K562 (cell line): ENCODE results near the gene ANTKMT. TPM values are rescaled to one million over a fixed set of nuclear protein-coding genes. Genes with fewer than 3 reads are reported as not detected.

Experiments
- ATAC-seq: fragments of 200-7000 bp; cut with Tn5 transposase; 3 replicates; pipeline ENCODE4 v1.9.1; 2020; ENCODE audit warnings: moderate library complexity
- BruUV-seq: library from RNA; stranded (reverse); fragments of 400-500 nt; replicated peaks from 2 replicates; lab custom pipeline; 2021; lab: Mats Ljungman, UMichigan
- CTCF ChIA-PET: fragments of 300-600 bp; formaldehyde crosslinking; extraction: SDS; loops from one replicate; lab custom pipeline; 2021; ENCODE audit warnings: low intra/inter-chr PET ratio; lab: Yijun Ruan, JAX
- POLR2A ChIA-PET: fragments of 300-600, 350-650 bp; sonication (Branson Sonifier 250); formaldehyde crosslinking; extraction: SDS; loops from one replicate; lab custom pipeline; 2021; ENCODE audit warnings: antibody characterized with exemption, inconsistent platforms; lab: Yijun Ruan, JAX
- DNase-seq, 4 experiments: peaks; one replicate each; pipeline versions ENCODE4 v3.0.0 to v3.0.0-alpha.2; 2011 to 2018; ENCODE audit warnings: low spot score in 3 of 4, mixed read lengths in 3 of 4; ENCODE audit errors: extremely low read depth in 1 of 4
- FAIRE-seq: peaks from 2 replicates; lab custom pipeline; 2011; peaks lifted over from hg19 to GRCh38; lab: Jason Lieb, UNC
- H2AFZ ChIP-seq: 2 replicates; pipeline ENCODE4 v1.6.0; 2011; ENCODE audit warnings: low read depth, low read length, control low read depth, inconsistent platforms
- H3K27ac ChIP-seq: fragments of 200-600 bp; 3 replicates; pipeline ENCODE4 v1.8.0; 2011; ENCODE audit warnings: low read depth, mild to moderate bottlenecking, control low read depth, inconsistent platforms, low read length, moderate library complexity, mixed read lengths; ENCODE audit errors: extremely low read depth
- H3K27me3 ChIP-seq, 2 experiments: fragments of 300-600 bp in 1 of 2; 2 replicates in 1 of 2; 3 replicates in 1 of 2; pipeline versions ENCODE4 v1.6.0 to v1.8.0; 2011; ENCODE audit warnings: inconsistent platforms in 2 of 2, low read length in 2 of 2, mild to moderate bottlenecking in 1 of 2, mixed read lengths in 1 of 2, moderate library complexity in 1 of 2; ENCODE audit not compliant: control insufficient read depth in 2 of 2, insufficient read depth in 2 of 2
- H3K36me3 ChIP-seq: fragments of 300-600 bp; 3 replicates; pipeline ENCODE4 v1.8.0; 2011; ENCODE audit warnings: mild to moderate bottlenecking, low read length, inconsistent platforms; ENCODE audit not compliant: control insufficient read depth, insufficient read depth
- H3K4me1 ChIP-seq, 2 experiments: fragments of 200-600 bp in 1 of 2; replicated peaks in 1 of 2; 2 replicates in 1 of 2; 3 replicates in 1 of 2; pipeline versions ENCODE4 v1.5.1 to v1.8.0; 2011; ENCODE audit warnings: inconsistent platforms in 2 of 2, low read length in 2 of 2, mild to moderate bottlenecking in 1 of 2, mixed read lengths in 1 of 2, moderate library complexity in 1 of 2; ENCODE audit not compliant: control insufficient read depth in 2 of 2, insufficient read depth in 2 of 2
- H3K4me2 ChIP-seq: 2 replicates; pipeline ENCODE4 v1.6.1; 2011; ENCODE audit warnings: low read length, control low read depth, inconsistent platforms, mixed read lengths; ENCODE audit not compliant: insufficient read depth
- H3K4me3 ChIP-seq: fragments of 200-600 bp; sonication (generic), shearing (Covaris generic); 2 replicates; pipeline ENCODE4 v1.5.1; 2016; ENCODE audit warnings: control low read depth, inconsistent platforms
- H3K79me2 ChIP-seq: fragments of 200-600 bp; 3 replicates; pipeline ENCODE4 v1.8.0; 2011; ENCODE audit warnings: low read length, inconsistent platforms; ENCODE audit not compliant: control insufficient read depth, insufficient read depth
- H3K9ac ChIP-seq, 2 experiments: 2 replicates each; pipeline versions ENCODE4 v1.6.0 to v1.6.1; 2011; ENCODE audit warnings: low read depth in 2 of 2, low read length in 2 of 2, control low read depth in 1 of 2, inconsistent platforms in 1 of 2, mild to moderate bottlenecking in 1 of 2, mixed read lengths in 1 of 2; ENCODE audit not compliant: insufficient read depth in 1 of 2
- H3K9me1 ChIP-seq: one replicate; pipeline ENCODE4 v1.6.0; 2011; ENCODE audit warnings: inconsistent platforms, mild to moderate bottlenecking, low read length, moderate library complexity; ENCODE audit not compliant: control insufficient read depth, insufficient read depth
- H3K9me3 ChIP-seq: replicated peaks from 2 replicates; pipeline ENCODE4 v1.5.1; 2011; ENCODE audit warnings: low read depth, low read length, inconsistent platforms; ENCODE audit not compliant: control insufficient read depth, insufficient read depth
- H4K20me1 ChIP-seq: replicated peaks from 2 replicates; pipeline ENCODE4 v1.6.1; 2011; ENCODE audit warnings: low read length, inconsistent platforms, mixed read lengths; ENCODE audit not compliant: control insufficient read depth, insufficient read depth
- ADNP ChIP-seq: fragments of 200-800 bp; sonication (Bioruptor generic); IDR thresholded peaks from 2 replicates; pipeline ENCODE4 v1.6.1; 2016; ENCODE audit warnings: missing genetic modification characterization, missing compliant biosample characterization
- BDP1 ChIP-seq: IDR thresholded peaks from 3 replicates; pipeline ENCODE4 v1.6.1; 2011; ENCODE audit not compliant: insufficient read length, insufficient read depth
- DDX20 ChIP-seq: fragments of 450-650 bp; IDR thresholded peaks from 2 replicates; pipeline ENCODE4 v1.6.1; 2016; ENCODE audit warnings: missing genetic modification characterization, low read depth, mild to moderate bottlenecking, missing compliant biosample characterization, moderate library complexity
- DEAF1 ChIP-seq: fragments of 450-650 bp; formaldehyde crosslinking; IDR thresholded peaks from 2 replicates; pipeline ENCODE4 v1.4.0; 2020; ENCODE audit warnings: mild to moderate bottlenecking, moderate library complexity
- FOXO4 ChIP-seq: fragments of 450-650 bp; formaldehyde crosslinking; IDR thresholded peaks from 2 replicates; pipeline ENCODE4 v1.4.0; 2020; ENCODE audit warnings: mild to moderate bottlenecking, moderate library complexity
- HDAC6 ChIP-seq: IDR thresholded peaks from 2 replicates; pipeline ENCODE4 v1.6.1; 2012; ENCODE audit warnings: low read depth, mild to moderate bottlenecking, control low read depth, inconsistent platforms, low read length, moderate library complexity
- HINFP ChIP-seq: fragments of 450-650 bp; conservative IDR thresholded peaks from 2 replicates; pipeline ENCODE4 v1.6.1; 2016; ENCODE audit warnings: missing genetic modification characterization, low read depth, mild to moderate bottlenecking, control low read depth, missing compliant biosample characterization
- JUNB ChIP-seq: fragments of 450-650 bp; formaldehyde crosslinking; conservative IDR thresholded peaks from 2 replicates; pipeline ENCODE4 v1.4.0; 2020; ENCODE audit warnings: mild to moderate bottlenecking
- MTA3 ChIP-seq: fragments of 450-650 bp; formaldehyde crosslinking; IDR thresholded peaks from 2 replicates; pipeline ENCODE4 v1.6.1; 2017; ENCODE audit warnings: mild to moderate bottlenecking, borderline replicate concordance
- RHOXF2B ChIP-seq: fragments of 250-450 bp; sonication (Bioruptor Pico); conservative IDR thresholded peaks from 2 replicates; pipeline ENCODE4 v1.5.1; 2021
- RUNX1 ChIP-seq: sonication (generic); IDR thresholded peaks from 2 replicates; pipeline ENCODE4 v1.6.1; 2016; ENCODE audit warnings: antibody characterized with exemption, low read depth
- SIN3B ChIP-seq: fragments of 450-650 bp; IDR thresholded peaks from 2 replicates; pipeline ENCODE4 v1.6.1; 2017; ENCODE audit warnings: low read depth, mild to moderate bottlenecking, moderate library complexity
- SMARCC2 ChIP-seq: fragments of 450-650 bp; IDR thresholded peaks from 2 replicates; pipeline ENCODE4 v1.6.1; 2017; ENCODE audit warnings: antibody characterized with exemption, moderate library complexity, mild to moderate bottlenecking, low read depth
- SUPT5H ChIP-seq: fragments of 450-650 bp; IDR thresholded peaks from 2 replicates; pipeline ENCODE4 v1.6.1; 2016
- TAF15 ChIP-seq: fragments of 200-400 bp; formaldehyde crosslinking; IDR thresholded peaks from 2 replicates; pipeline ENCODE4 v1.6.1; 2017; ENCODE audit warnings: mild to moderate bottlenecking, low read depth, low read length, moderate library complexity
- ZNF3 ChIP-seq: fragments of 250-450 bp; sonication (Bioruptor Pico); IDR thresholded peaks from 2 replicates; pipeline ENCODE4 v1.5.0; 2021; ENCODE audit warnings: mild to moderate bottlenecking, moderate library complexity
- ZNF444 ChIP-seq: fragments of 250-450 bp; sonication (Bioruptor Pico); IDR thresholded peaks from 2 replicates; pipeline ENCODE4 v1.4.0; 2020; ENCODE audit warnings: mild to moderate bottlenecking, moderate library complexity
- ZNF77 ChIP-seq: fragments of 250-450 bp; sonication (Bioruptor Pico); IDR thresholded peaks from 2 replicates; pipeline ENCODE4 v1.5.0; 2020
- WGBS: fragments of 100-300 bp; shearing (Covaris generic); methylation state at CpG from one replicate; pipeline ENCODE4 v1.1.6; 2016; ENCODE audit warnings: low coverage, mixed read lengths; ENCODE audit not compliant: insufficient coverage; ENCODE audit errors: missing lambda C conversion rate; 5-methylcytosine and 5-hydroxymethylcytosine counted together
- in situ Hi-C: fragments of 300-500 bp; cut with MboI; formaldehyde crosslinking; loops from 4 replicates; pipeline ENCODE4 v1.15.0; 2018; ENCODE audit warnings: inconsistent platforms, mixed read lengths
- intact Hi-C: fragments of 100-400 bp; cut with micrococcal nuclease; formaldehyde crosslinking; loops from 2 replicates; pipeline ENCODE4 v1.14.2; 2022
- polyA plus RNA-seq, 8 experiments: library from polyadenylated mRNA; depleted of rRNA in 4 of 8; stranded (reverse) in 5 of 8; unstranded in 3 of 8; fragments of >200 nt; fragmentation: Nextera tagmentation in 2 of 8; fragmentation: Illumina TruSeq in 1 of 8; extraction: Ambion mirVana in 2 of 8; extraction: Trizol in 1 of 8; gene quantifications; 2 replicates each; pipeline versions ENCODE4 v1.2.1 to v1.2.3, GENCODE V29; 2011 to 2014; ENCODE audit warnings: inconsistent platforms in 1 of 8, missing spikeins in 1 of 8
- total RNA-seq, 7 experiments: library from RNA; depleted of rRNA in 6 of 7; stranded (reverse); fragments of >200 nt in 6 of 7; fragmentation: Illumina TruSeq in 2 of 7; extraction: Trizol in 2 of 7; gene quantifications; 2 replicates each; pipeline versions ENCODE4 v1.2.1 to v1.2.3, GENCODE V29; 2011 to 2021; ENCODE audit warnings: low replicate concordance in 1 of 7

ANTKMT gene
- total and polyA plus RNA-seq, 9 of the 15 experiments (the other 6 are each of a cell fraction or from before 2014, with no cell fraction given): 0.58 to 217 (median 19.1) TPM

GRCh38 chr16:719815-720446 lies 1.0 kb upstream of the ANTKMT start:
- peak overlapping the region; percentile 100 for H3K4me3 ChIP-seq
- no peaks in the 10 kb centered on the region; the same call in 1 of the 2 replicates for H4K20me1 ChIP-seq
- peaks cover 3% of the 10 kb centered on the region for H3K9me1 ChIP-seq
- no peak for FAIRE-seq
- DNase-seq: peak in 2 of 4 experiments; percentile 66 to 79
- H3K27ac ChIP-seq: peak overlapping the region; percentile 97
- peak overlapping the region; percentile 90 for H3K4me2 ChIP-seq
- peak; percentile 27 for ATAC-seq
- peak overlapping the region; percentile 96 to 99 for H3K9ac ChIP-seq
- intact Hi-C loops: no loop called here
- H3K9me3 ChIP-seq: no peaks in the 10 kb centered on the region
- 1% methylated on average over 16 of the region's 16 CpGs for WGBS
- TSS peak; percentile 86 for BruUV-seq
- H3K27me3 ChIP-seq: no peaks in the 10 kb centered on the region
- peaks cover 31% of the 10 kb centered on the region; the same call in 2 of the 3 replicates for H3K36me3 ChIP-seq
- CTCF ChIA-PET: no interaction called here
- H3K4me1 ChIP-seq: peaks cover 17 to 98% of the 10 kb centered on the region in 2 experiments; a peak in 4 of 5 replicates
- peak overlapping the region; percentile 91; the same call in 1 of the 2 replicates for H2AFZ ChIP-seq
- POLR2A ChIA-PET: interaction anchor here (0.5 to 2.3 kb wide), 11 partner anchors 10 to 1090 kb away, joined by 3 to 16 read pairs (median 4); no protein-coding TSS in a partner anchor
- H3K79me2 ChIP-seq: peaks cover 54% of the 10 kb centered on the region
- in situ Hi-C loops: loop anchor here (10.0 kb wide), 1 partner anchor 335 kb away; no protein-coding TSS in a partner anchor
- TF ChIP-seq DDX20 (tag) (no peak), DEAF1 (CRISPR knock-in tag) (no peak), ZNF444 (CRISPR knock-in tag) (no peak), MTA3 (no peak), HDAC6 (no peak), TAF15 (no peak), SUPT5H (0 out of 2 replicates have a peak, but pooled peaks have one; percentile 9), ZNF77 (CRISPR knock-in tag) (no peak), HINFP (tag) (no peak), SIN3B (0 out of 2 replicates have a peak, but pooled peaks have one; percentile 29), RUNX1 (no peak), BDP1 (no peak), RHOXF2B (CRISPR knock-in tag) (no peak), ADNP (no peak), JUNB (CRISPR knock-in tag) (no peak), ZNF3 (CRISPR knock-in tag) (no peak), SMARCC2 (no peak), FOXO4 (CRISPR knock-in tag) (no peak)
